Measurements from ENCODE around the gene PTPRG. TPM values are rescaled to one million over a fixed set of nuclear protein-coding genes. Genes with fewer than 3 reads are reported as not detected.

PTPRG gene
- total RNA-seq, 1 donor from 2014 or later, result 39.6 TPM

DNA sequence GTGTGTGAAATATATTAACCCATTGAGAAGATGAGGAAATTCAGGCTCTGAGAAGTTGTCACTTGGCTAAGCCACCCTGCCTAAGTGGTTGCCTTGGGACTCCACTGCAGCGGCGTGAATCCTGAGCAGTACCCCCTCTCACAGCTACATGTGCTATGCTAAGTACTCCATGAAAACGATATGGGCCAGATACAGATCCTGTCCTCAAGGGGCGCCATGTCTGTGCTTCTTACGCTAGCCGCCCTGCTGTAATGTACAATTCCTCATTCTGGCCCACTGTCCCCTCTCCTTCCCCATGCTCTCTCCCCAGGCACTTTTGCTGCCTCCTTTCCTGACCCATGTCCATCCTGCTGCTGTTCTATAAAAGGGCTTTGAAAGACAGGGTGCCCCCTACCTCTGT is 671.7 kb downstream of the PTPRG start:
- TF ChIP-seq, protein P1, sequence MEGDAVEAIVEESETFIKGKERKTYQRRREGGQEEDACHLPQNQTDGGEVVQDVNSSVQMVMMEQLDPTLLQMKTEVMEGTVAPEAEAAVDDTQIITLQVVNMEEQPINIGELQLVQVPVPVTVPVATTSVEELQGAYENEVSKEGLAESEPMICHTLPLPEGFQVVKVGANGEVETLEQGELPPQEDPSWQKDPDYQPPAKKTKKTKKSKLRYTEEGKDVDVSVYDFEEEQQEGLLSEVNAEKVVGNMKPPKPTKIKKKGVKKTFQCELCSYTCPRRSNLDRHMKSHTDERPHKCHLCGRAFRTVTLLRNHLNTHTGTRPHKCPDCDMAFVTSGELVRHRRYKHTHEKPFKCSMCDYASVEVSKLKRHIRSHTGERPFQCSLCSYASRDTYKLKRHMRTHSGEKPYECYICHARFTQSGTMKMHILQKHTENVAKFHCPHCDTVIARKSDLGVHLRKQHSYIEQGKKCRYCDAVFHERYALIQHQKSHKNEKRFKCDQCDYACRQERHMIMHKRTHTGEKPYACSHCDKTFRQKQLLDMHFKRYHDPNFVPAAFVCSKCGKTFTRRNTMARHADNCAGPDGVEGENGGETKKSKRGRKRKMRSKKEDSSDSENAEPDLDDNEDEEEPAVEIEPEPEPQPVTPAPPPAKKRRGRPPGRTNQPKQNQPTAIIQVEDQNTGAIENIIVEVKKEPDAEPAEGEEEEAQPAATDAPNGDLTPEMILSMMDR (IDR thresholded peaks at IDR 0.05; ENCODE audit: insufficient read depth, low read depth, low read length), result no peak
- TF ChIP-seq EZH2 (IDR thresholded peaks at IDR 0.05; ENCODE audit: insufficient read depth, low read length), result no peak

DNA sequence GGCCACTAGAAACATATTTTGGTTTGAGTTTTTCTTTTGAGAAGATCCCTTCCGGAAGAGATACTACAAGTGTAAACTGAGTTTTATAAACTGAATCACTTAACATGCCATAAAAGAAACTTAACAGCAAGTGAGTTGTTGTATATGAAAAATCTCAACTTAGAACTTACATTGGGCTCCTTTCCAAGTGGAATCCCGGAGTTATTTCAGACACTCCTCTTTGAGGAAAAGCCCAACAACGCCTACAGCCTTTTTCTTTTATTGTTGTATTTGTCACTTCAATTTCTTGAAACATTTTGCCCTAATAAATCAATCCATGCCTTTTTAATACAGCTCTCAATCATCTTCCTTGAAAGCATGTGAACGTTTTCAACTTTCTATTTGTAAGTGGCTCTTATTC is 674.6 kb downstream of the PTPRG start:
- Mint-ChIP-seq H3K27ac (ENCODE audit: unreplicated experiment) (no peak overlapping the region), H3K9me3 (ENCODE audit: unreplicated experiment) (no peaks in the 10 kb centered on the region), H3K27me3 (ENCODE audit: low read depth, unreplicated experiment) (no peaks in the 10 kb centered on the region), H3K4me1 (ENCODE audit: low read depth, unreplicated experiment) (no peaks in the 10 kb centered on the region), H3K36me3 (ENCODE audit: low read depth, unreplicated experiment) (no peaks in the 10 kb centered on the region), H3K4me3 (ENCODE audit: unreplicated experiment) (no peak overlapping the region)
- H3K9ac ChIP-seq (ENCODE audit: low read length), result no peak overlapping the region
- H3K79me2 ChIP-seq (ENCODE audit: insufficient read depth, low read length), result no peaks in the 10 kb centered on the region
- no peaks in the 10 kb centered on the region for H3K9me3 ChIP-seq (ENCODE audit: insufficient read depth, low read depth, low read length)
- no peak for FAIRE-seq
- no peaks in the 10 kb centered on the region for H3K4me1 ChIP-seq (ENCODE audit: insufficient read depth, low read length)
- no peaks in the 10 kb centered on the region for H4K20me1 ChIP-seq (ENCODE audit: insufficient read depth, low read length)
- no peak overlapping the region for H3K4me2 ChIP-seq (ENCODE audit: low read length)
- H3K27ac ChIP-seq (ENCODE audit: low read depth, low read length), result no peak overlapping the region
- H3K27me3 ChIP-seq (ENCODE audit: insufficient read depth, low read length), result no peaks in the 10 kb centered on the region
- H3K4me3 ChIP-seq (ENCODE audit: insufficient read depth, low read depth, low read length), result no peak overlapping the region
- no peak for TF ChIP-seq EZH2 (IDR thresholded peaks at IDR 0.05; ENCODE audit: insufficient read depth, low read length)
- TF ChIP-seq, protein P1 (IDR thresholded peaks at IDR 0.05; ENCODE audit: insufficient read depth, low read depth, low read length), result no peak
- no peaks in the 10 kb centered on the region for H3K36me3 ChIP-seq (ENCODE audit: insufficient read depth, low read length)
- H2AFZ ChIP-seq (ENCODE audit: low read depth, low read length), result no peak overlapping the region
- no peak for DNase-seq (ENCODE audit: low read depth)

More for the DNA sequence above, 671.7 kb downstream of the PTPRG start:
- FAIRE-seq (no peak), DNase-seq (ENCODE audit: low read depth) (no peak)
- Histone ChIP-seq H3K36me3 (ENCODE audit: insufficient read depth, low read length) (no peaks in the 10 kb centered on the region), H3K9me3 (ENCODE audit: insufficient read depth, low read depth, low read length) (no peaks in the 10 kb centered on the region), H3K4me2 (ENCODE audit: low read length) (no peak overlapping the region), H3K79me2 (ENCODE audit: insufficient read depth, low read length) (no peaks in the 10 kb centered on the region), H2AFZ (ENCODE audit: low read depth, low read length) (no peak overlapping the region), H3K27me3 (ENCODE audit: insufficient read depth, low read length) (no peaks in the 10 kb centered on the region), H3K4me1 (ENCODE audit: insufficient read depth, low read length) (no peaks in the 10 kb centered on the region), H3K4me3 (ENCODE audit: insufficient read depth, low read depth, low read length) (no peak overlapping the region), H3K27ac (ENCODE audit: low read depth, low read length) (no peak overlapping the region), H4K20me1 (ENCODE audit: insufficient read depth, low read length) (no peaks in the 10 kb centered on the region), H3K9ac (ENCODE audit: low read length) (no peak overlapping the region)
- Mint-ChIP-seq H3K36me3 (ENCODE audit: low read depth, unreplicated experiment) (no peaks in the 10 kb centered on the region), H3K4me1 (ENCODE audit: low read depth, unreplicated experiment) (no peaks in the 10 kb centered on the region), H3K27ac (ENCODE audit: unreplicated experiment) (no peak overlapping the region), H3K9me3 (ENCODE audit: unreplicated experiment) (no peaks in the 10 kb centered on the region), H3K27me3 (ENCODE audit: low read depth, unreplicated experiment) (no peaks in the 10 kb centered on the region), H3K4me3 (ENCODE audit: unreplicated experiment) (no peak overlapping the region)

DNA sequence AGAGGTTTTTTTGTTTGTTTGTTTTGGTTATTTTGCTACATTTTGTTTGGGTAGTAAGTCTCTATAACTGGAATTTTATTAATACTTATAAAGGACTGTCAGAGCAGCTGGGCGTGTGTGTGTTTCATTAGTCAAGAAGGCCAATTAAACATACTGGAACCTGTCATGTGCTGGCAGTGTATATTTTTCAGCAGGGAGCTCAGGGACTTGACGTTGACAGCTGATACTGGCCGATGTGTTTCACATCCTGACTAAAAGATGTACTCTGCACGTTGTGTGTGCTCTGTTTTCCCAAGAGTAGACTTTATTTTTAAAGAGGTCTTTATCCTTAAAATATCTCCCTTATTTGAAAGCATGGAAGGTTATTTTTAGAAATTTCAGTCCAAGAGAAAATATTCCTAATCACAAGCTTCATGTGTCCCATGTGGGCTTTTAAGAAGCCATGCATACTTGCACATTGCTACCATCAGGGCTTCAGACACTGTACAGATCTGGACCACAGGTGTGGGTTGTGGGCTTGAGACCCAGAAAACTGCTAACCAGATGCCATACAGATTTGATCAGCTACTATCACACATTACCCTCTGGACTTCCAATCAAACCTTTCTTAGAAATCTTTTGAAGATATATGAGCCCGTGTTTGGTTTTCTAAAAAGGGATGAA is 676.0 kb downstream of the PTPRG start:
- H3K27me3 ChIP-seq (ENCODE audit: insufficient read depth, low read length), result no peaks in the 10 kb centered on the region
- H3K27me3 Mint-ChIP-seq (ENCODE audit: low read depth, unreplicated experiment), result no peaks in the 10 kb centered on the region
- no peak overlapping the region for H3K9ac ChIP-seq (ENCODE audit: low read length)

More for the DNA sequence above, 676.0 kb downstream of the PTPRG start:
- no peaks in the 10 kb centered on the region for H4K20me1 ChIP-seq (ENCODE audit: insufficient read depth, low read length)
- H2AFZ ChIP-seq (ENCODE audit: low read depth, low read length), result no peak overlapping the region
- H3K4me2 ChIP-seq (ENCODE audit: low read length), result no peak overlapping the region
- FAIRE-seq (no peak), DNase-seq (ENCODE audit: low read depth) (no peak)
- H3K9me3 ChIP-seq (ENCODE audit: insufficient read depth, low read depth, low read length), result no peaks in the 10 kb centered on the region
- H3K79me2 ChIP-seq (ENCODE audit: insufficient read depth, low read length), result no peaks in the 10 kb centered on the region
- TF ChIP-seq EZH2 (IDR thresholded peaks at IDR 0.05; ENCODE audit: insufficient read depth, low read length), result no peak
- TF ChIP-seq, protein P1 (IDR thresholded peaks at IDR 0.05; ENCODE audit: insufficient read depth, low read depth, low read length), result no peak
- no peak overlapping the region for H3K27ac ChIP-seq (ENCODE audit: low read depth, low read length)
- no peaks in the 10 kb centered on the region for H3K36me3 Mint-ChIP-seq (ENCODE audit: low read depth, unreplicated experiment)
- H3K9me3 Mint-ChIP-seq (ENCODE audit: unreplicated experiment), result no peaks in the 10 kb centered on the region
- H3K4me3 ChIP-seq (ENCODE audit: insufficient read depth, low read depth, low read length), result no peak overlapping the region
- no peaks in the 10 kb centered on the region for H3K4me1 ChIP-seq (ENCODE audit: insufficient read depth, low read length)
- H3K27ac Mint-ChIP-seq (ENCODE audit: unreplicated experiment), result no peak overlapping the region
- no peaks in the 10 kb centered on the region for H3K36me3 ChIP-seq (ENCODE audit: insufficient read depth, low read length)
- no peaks in the 10 kb centered on the region for H3K4me1 Mint-ChIP-seq (ENCODE audit: low read depth, unreplicated experiment)
- H3K4me3 Mint-ChIP-seq (ENCODE audit: unreplicated experiment), result no peak overlapping the region
